Loucy (cell line): ENCODE results near the gene PCDH17.

Experiments used
- H2AFZ ChIP-seq: fragments of 200-600 bp; sonication (generic); 2 replicates; pipeline ENCODE4 v1.6.0; 2016; ENCODE audit warnings: antibody characterized with exemption, mild to moderate bottlenecking, low read length, moderate library complexity
- H3F3A ChIP-seq: fragments of 200-600 bp; 2 replicates; pipeline ENCODE4 v1.6.0; 2016; ENCODE audit warnings: antibody characterized with exemption, low read depth, mild to moderate bottlenecking
- H3K27me3 ChIP-seq: fragments of 200-600 bp; sonication (generic); 2 replicates; pipeline ENCODE4 v1.6.1; 2014; ENCODE audit warnings: low read length, mild to moderate bottlenecking; ENCODE audit not compliant: insufficient read depth, poor library complexity, severe bottlenecking
- H3K36me3 ChIP-seq: fragments of 200-600 bp; sonication (generic); 2 replicates; pipeline ENCODE4 v1.6.1; 2016; ENCODE audit warnings: low read length; ENCODE audit not compliant: insufficient read depth
- H3K4me1 ChIP-seq: fragments of 200-600 bp; sonication (generic); 2 replicates; pipeline ENCODE4 v1.5.1; 2014; ENCODE audit warnings: low read length, mild to moderate bottlenecking; ENCODE audit not compliant: insufficient read depth, poor library complexity, severe bottlenecking
- H3K4me2 ChIP-seq: fragments of 200-600 bp; sonication (generic); 2 replicates; pipeline ENCODE4 v1.6.0; 2014; ENCODE audit warnings: antibody characterized with exemption, low read length, low read depth, mild to moderate bottlenecking; ENCODE audit not compliant: poor library complexity, severe bottlenecking
- H3K4me3 ChIP-seq: fragments of 200-600 bp; sonication (generic); 2 replicates; pipeline ENCODE4 v1.5.1; 2014; ENCODE audit warnings: low read length, mild to moderate bottlenecking, mixed read lengths; ENCODE audit not compliant: poor library complexity, severe bottlenecking
- H3K79me2 ChIP-seq: fragments of 200-600 bp; sonication (generic); 2 replicates; pipeline ENCODE4 v1.6.1; 2014; ENCODE audit warnings: low read length; ENCODE audit not compliant: insufficient read depth
- H3K9ac ChIP-seq: fragments of 200-600 bp; sonication (generic); 2 replicates; pipeline ENCODE4 v1.6.0; 2014; ENCODE audit warnings: mild to moderate bottlenecking, low read depth, low read length, moderate library complexity; ENCODE audit not compliant: poor library complexity, severe bottlenecking
- H3K9me2 ChIP-seq: fragments of 200-600 bp; sonication (generic); replicated peaks from 2 replicates; pipeline ENCODE4 v1.6.1; 2016; ENCODE audit warnings: low read depth, low read length, mixed read lengths
- H3K9me3 ChIP-seq: fragments of 200-600 bp; sonication (generic); 2 replicates; pipeline ENCODE4 v1.6.1; 2014; ENCODE audit warnings: mild to moderate bottlenecking, antibody characterized with exemption, low read length, low read depth; ENCODE audit not compliant: insufficient read depth
- H4K20me1 ChIP-seq: fragments of 200-600 bp; sonication (generic); 2 replicates; pipeline ENCODE4 v1.6.0; 2014; ENCODE audit warnings: antibody characterized with exemption, low read length, mild to moderate bottlenecking; ENCODE audit not compliant: insufficient read depth, poor library complexity, severe bottlenecking
- EZH2phosphoT487 ChIP-seq: fragments of 200-600 bp; IDR thresholded peaks from 2 replicates; pipeline ENCODE4 v1.6.1; 2018; ENCODE audit warnings: antibody characterized with exemption, mild to moderate bottlenecking, moderate library complexity, borderline replicate concordance
- TF ChIP-seq, protein P1 (sequence below): fragments of 200-600 bp; sonication (generic); conservative IDR thresholded peaks from 2 replicates; pipeline ENCODE4 v1.5.1; 2014; ENCODE audit warnings: mild to moderate bottlenecking, antibody characterized with exemption, low read length

PCDH17 gene

DNA sequence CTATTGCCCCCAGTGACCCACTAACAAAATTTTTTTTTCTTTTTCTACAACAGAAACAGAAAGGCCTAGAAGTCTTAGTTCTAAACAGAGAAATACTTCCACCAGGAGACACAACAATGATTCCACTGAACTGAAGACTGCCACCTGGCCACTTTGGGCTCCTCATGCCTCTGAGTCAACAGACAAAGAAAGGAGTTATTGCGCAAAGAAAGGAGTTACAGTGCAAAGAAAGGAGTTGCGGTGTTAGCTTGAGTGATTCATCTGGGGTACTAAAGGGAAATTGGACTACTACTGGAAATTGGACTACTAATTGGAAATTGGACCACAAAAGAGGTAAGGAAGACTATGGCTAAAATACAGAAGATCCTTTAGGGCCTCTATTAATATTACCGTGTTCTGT is 116.6 kb downstream of the PCDH17 start:
- H3K9me3 ChIP-seq, result no peaks in the 10 kb centered on the region
- no peaks in the 10 kb centered on the region for H4K20me1 ChIP-seq
- no peaks in the 10 kb centered on the region for H3K9me2 ChIP-seq
- no peak overlapping the region for H3K4me2 ChIP-seq
- H2AFZ ChIP-seq, result no peak overlapping the region
- TF ChIP-seq EZH2phosphoT487, result no peak
- TF ChIP-seq, protein P1, sequence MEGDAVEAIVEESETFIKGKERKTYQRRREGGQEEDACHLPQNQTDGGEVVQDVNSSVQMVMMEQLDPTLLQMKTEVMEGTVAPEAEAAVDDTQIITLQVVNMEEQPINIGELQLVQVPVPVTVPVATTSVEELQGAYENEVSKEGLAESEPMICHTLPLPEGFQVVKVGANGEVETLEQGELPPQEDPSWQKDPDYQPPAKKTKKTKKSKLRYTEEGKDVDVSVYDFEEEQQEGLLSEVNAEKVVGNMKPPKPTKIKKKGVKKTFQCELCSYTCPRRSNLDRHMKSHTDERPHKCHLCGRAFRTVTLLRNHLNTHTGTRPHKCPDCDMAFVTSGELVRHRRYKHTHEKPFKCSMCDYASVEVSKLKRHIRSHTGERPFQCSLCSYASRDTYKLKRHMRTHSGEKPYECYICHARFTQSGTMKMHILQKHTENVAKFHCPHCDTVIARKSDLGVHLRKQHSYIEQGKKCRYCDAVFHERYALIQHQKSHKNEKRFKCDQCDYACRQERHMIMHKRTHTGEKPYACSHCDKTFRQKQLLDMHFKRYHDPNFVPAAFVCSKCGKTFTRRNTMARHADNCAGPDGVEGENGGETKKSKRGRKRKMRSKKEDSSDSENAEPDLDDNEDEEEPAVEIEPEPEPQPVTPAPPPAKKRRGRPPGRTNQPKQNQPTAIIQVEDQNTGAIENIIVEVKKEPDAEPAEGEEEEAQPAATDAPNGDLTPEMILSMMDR, result no peak
- H3K4me3 ChIP-seq, result no peak overlapping the region
- no peaks in the 10 kb centered on the region for H3K36me3 ChIP-seq
- H3K27me3 ChIP-seq, result no peaks in the 10 kb centered on the region
- no peaks in the 10 kb centered on the region for H3K79me2 ChIP-seq
- H3F3A ChIP-seq, result no peaks in the 10 kb centered on the region
- H3K4me1 ChIP-seq, result no peaks in the 10 kb centered on the region
- H3K9ac ChIP-seq, result no peak overlapping the region

DNA sequence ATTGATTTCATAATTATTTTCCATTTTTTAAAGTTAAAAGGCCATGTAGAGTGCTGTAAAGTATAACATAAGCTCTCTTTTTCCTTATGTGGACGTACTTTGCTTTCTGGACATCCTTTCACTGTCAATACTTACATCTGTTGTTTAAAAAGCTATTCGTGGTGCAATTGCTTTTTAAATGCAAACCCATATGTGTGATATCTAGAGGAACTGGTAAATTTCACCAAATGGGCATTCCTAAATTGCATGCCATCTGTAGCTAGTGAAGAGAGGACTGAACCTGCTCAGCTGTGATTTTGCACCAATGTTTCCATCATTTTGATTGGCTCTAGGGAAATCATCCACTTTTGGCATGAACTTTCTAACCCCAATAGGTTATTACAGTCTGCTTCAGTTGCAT is 129.4 kb downstream of the PCDH17 start:
- Histone ChIP-seq H4K20me1 (no peaks in the 10 kb centered on the region), H3K4me3 (no peak overlapping the region), H3K9me2 (no peaks in the 10 kb centered on the region), H3K4me2 (no peak overlapping the region), H3K27me3 (no peaks in the 10 kb centered on the region), H3K36me3 (no peaks in the 10 kb centered on the region), H3K79me2 (no peaks in the 10 kb centered on the region), H3K9me3 (no peaks in the 10 kb centered on the region), H3K9ac (no peak overlapping the region), H3F3A (no peaks in the 10 kb centered on the region), H2AFZ (no peak overlapping the region), H3K4me1 (no peaks in the 10 kb centered on the region)
- no peak for TF ChIP-seq EZH2phosphoT487
- TF ChIP-seq, protein P1, result no peak

DNA sequence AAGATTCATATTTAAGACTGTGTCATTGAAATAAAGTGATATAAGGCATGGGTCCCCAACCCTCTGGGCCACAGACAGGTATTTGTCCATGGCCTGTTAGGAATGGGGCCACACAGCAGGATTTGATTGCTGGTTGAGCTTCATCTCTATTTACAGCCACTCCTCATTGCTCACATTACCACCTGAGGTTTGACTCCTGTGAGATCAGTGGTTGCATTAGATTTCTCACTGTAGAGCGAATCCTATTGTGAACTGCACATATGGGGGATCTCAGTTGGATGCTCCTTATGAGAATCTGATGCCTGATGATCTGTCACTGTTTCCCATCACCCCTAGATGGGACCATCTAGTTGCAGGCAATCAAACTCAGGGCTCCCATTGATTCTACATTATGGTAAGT is 132.1 kb downstream of the PCDH17 start:
- H3F3A ChIP-seq, result no peaks in the 10 kb centered on the region
- H3K79me2 ChIP-seq, result no peaks in the 10 kb centered on the region
- H3K27me3 ChIP-seq, result no peaks in the 10 kb centered on the region
- no peak overlapping the region for H2AFZ ChIP-seq
- no peak overlapping the region for H3K4me3 ChIP-seq
- H3K9me3 ChIP-seq, result no peaks in the 10 kb centered on the region
- no peaks in the 10 kb centered on the region for H3K36me3 ChIP-seq
- H4K20me1 ChIP-seq, result no peaks in the 10 kb centered on the region
- H3K9me2 ChIP-seq, result no peaks in the 10 kb centered on the region
- H3K9ac ChIP-seq, result no peak overlapping the region
- H3K4me2 ChIP-seq, result no peak overlapping the region
- no peak for TF ChIP-seq EZH2phosphoT487
- TF ChIP-seq, protein P1, result no peak
- H3K4me1 ChIP-seq, result no peaks in the 10 kb centered on the region
